Kidney glomerular epithelial cell (primary cell): Measurements from ENCODE around the gene BTN2A1.
"Not testable (repeated sequence)": the region's sequence is repeated elsewhere in the genome, so short reads cannot be mapped to it uniquely, and the experiment has no call there.

Experiments used
- DNase-seq: peaks from one replicate; lab custom pipeline; 2025; lab: John Stamatoyannopoulos, UW

Gene BTN2A1

GRCh38 chr6:26457806-26458688 is at the start of gene BTN2A1:
TSS of gene BTN2A1 (plus strand) at chr6:26457955. CDS start at chr6:26458637, 682 bp downstream.
- DNase-seq: peak; percentile 92

GRCh38 chr6:26408828-26409730 is 48.7 kb upstream of the BTN2A1 start:
- no peak for DNase-seq

GRCh38 chr6:26411751-26412150 is 46.0 kb upstream of the BTN2A1 start:
- peak; percentile 35 for DNase-seq

GRCh38 chr6:26412228-26412627 is 45.5 kb upstream of the BTN2A1 start:
- DNase-seq: no peak

GRCh38 chr6:26412954-26413353 is 44.8 kb upstream of the BTN2A1 start:
- no peak for DNase-seq

GRCh38 chr6:26414281-26414680 is 43.5 kb upstream of the BTN2A1 start:
- DNase-seq: no peak

GRCh38 chr6:26415036-26415614 is 42.6 kb upstream of the BTN2A1 start:
- no peak for DNase-seq

- DNase-seq: no peak
These were observed 42.0 kb upstream of the BTN2A1 start for GRCh38 chr6:26415791-26416190.

- DNase-seq: no peak
These were observed 41.5 kb upstream of the BTN2A1 start for GRCh38 chr6:26416288-26416687.

GRCh38 chr6:26418077-26418476 is 39.7 kb upstream of the BTN2A1 start:
- not testable (repeated sequence) for DNase-seq

GRCh38 chr6:26418795-26419194 is 39.0 kb upstream of the BTN2A1 start:
- DNase-seq: not testable (repeated sequence)

GRCh38 chr6:26420688-26421171 is 37.0 kb upstream of the BTN2A1 start:
- DNase-seq: peak; percentile 7

- peak; percentile 94 for DNase-seq
These were observed 36.3 kb upstream of the BTN2A1 start for GRCh38 chr6:26421259-26422144.

- DNase-seq: no peak
These were observed 35.4 kb upstream of the BTN2A1 start for GRCh38 chr6:26422329-26422728.

GRCh38 chr6:26426691-26427450 is 30.9 kb upstream of the BTN2A1 start:
- DNase-seq: no peak

- DNase-seq: no peak
These were observed 30.3 kb upstream of the BTN2A1 start for GRCh38 chr6:26427451-26427809.

GRCh38 chr6:26428206-26428605 is 29.5 kb upstream of the BTN2A1 start:
- no peak for DNase-seq

- DNase-seq: no peak
These were observed 27.0 kb upstream of the BTN2A1 start for GRCh38 chr6:26430787-26431186.

- DNase-seq: no peak
These were observed 26.2 kb upstream of the BTN2A1 start for GRCh38 chr6:26431258-26432172.
